ENCODE results near the gene XRCC3. TPM values are rescaled to one million over a fixed set of nuclear protein-coding genes. Genes with fewer than 3 reads are reported as not detected.

The XRCC3 gene
- total RNA-seq, 4 donors from 2014 or later = 7.5 to 20.5 (median 19.5) TPM

- TF ChIP-seq POLR2AphosphoS5 (IDR thresholded peaks at IDR 0.05) = no peak
- TF ChIP-seq POLR2A (IDR thresholded peaks at IDR 0.05) = no peak
- no peak for TF ChIP-seq EP300 (IDR thresholded peaks at IDR 0.05)
- TF ChIP-seq CTCF (IDR thresholded peaks at IDR 0.05) = no peak
- H3K27ac ChIP-seq = no peak overlapping the region
Measured at GRCh38 chr14:103726474-103726873, 11.2 kb upstream of the XRCC3 start.

GRCh38 chr14:103725739-103726395 is 10.6 kb upstream of the XRCC3 start:
- TF ChIP-seq CTCF (IDR thresholded peaks at IDR 0.05) (no peak), POLR2AphosphoS5 (IDR thresholded peaks at IDR 0.05) (no peak)
- Histone ChIP-seq H3K36me3 (peaks cover 48% of the 10 kb centered on the region), H3K27me3 (no peaks in the 10 kb centered on the region), H3K4me1 (peaks cover 63% of the 10 kb centered on the region), H3K4me3 (no peak overlapping the region), H3K27ac (no peak overlapping the region), H3K9me3 (no peaks in the 10 kb centered on the region)
- 86% methylated on average over 6 of the region's 16 CpGs for WGBS
- no peak for DNase-seq (ENCODE audit: low spot score in 2 of 2)

More at GRCh38 chr14:103726474-103726873, 11.2 kb upstream of the XRCC3 start:
- DNase-seq (ENCODE audit: low spot score in 2 of 2) = no peak
- Histone ChIP-seq H3K36me3 (peaks cover 48% of the 10 kb centered on the region), H3K9me3 (no peaks in the 10 kb centered on the region), H3K4me1 (peaks cover 57% of the 10 kb centered on the region), H3K4me3 (no peak overlapping the region), H3K27me3 (no peaks in the 10 kb centered on the region)
- WGBS = 98% methylated on average over 9 of the region's 18 CpGs

- Histone ChIP-seq H3K4me3 (no peak overlapping the region), H3K27me3 (no peaks in the 10 kb centered on the region), H3K36me3 (peaks cover 43% of the 10 kb centered on the region), H3K4me1 (peaks cover 56% of the 10 kb centered on the region), H3K27ac (no peak overlapping the region), H3K9me3 (no peaks in the 10 kb centered on the region)
- TF ChIP-seq POLR2A (IDR thresholded peaks at IDR 0.05) (no peak), EP300 (IDR thresholded peaks at IDR 0.05) (no peak), CTCF (IDR thresholded peaks at IDR 0.05) (no peak), POLR2AphosphoS5 (IDR thresholded peaks at IDR 0.05) (no peak)
- DNase-seq (ENCODE audit: low spot score in 2 of 2) = no peak
- 87% methylated on average over 13 of the region's 29 CpGs for WGBS
Measured at GRCh38 chr14:103725001-103725682, 9.9 kb upstream of the XRCC3 start.

GRCh38 chr14:103724116-103724515 is 8.9 kb upstream of the XRCC3 start:
- Histone ChIP-seq H3K27ac (peak overlapping the region; percentile 70), H3K4me1 (peaks cover 57% of the 10 kb centered on the region), H3K27me3 (no peaks in the 10 kb centered on the region), H3K9me3 (no peaks in the 10 kb centered on the region), H3K36me3 (peaks cover 33% of the 10 kb centered on the region), H3K4me3 (no peak overlapping the region)
- no peak for TF ChIP-seq POLR2AphosphoS5 (IDR thresholded peaks at IDR 0.05)
- peak in 1 of 2 donors; percentile 15 for TF ChIP-seq CTCF (IDR thresholded peaks at IDR 0.05)
- TF ChIP-seq EP300 (IDR thresholded peaks at IDR 0.05) = no peak
- TF ChIP-seq POLR2A (IDR thresholded peaks at IDR 0.05) = no peak
- 56% methylated on average over 12 of the region's 20 CpGs for WGBS
- DNase-seq (ENCODE audit: low spot score in 2 of 2) = no peak

GRCh38 chr14:103723748-103724081 is 8.5 kb upstream of the XRCC3 start:
- no peaks in the 10 kb centered on the region for H3K27me3 ChIP-seq
- WGBS = 61% methylated on average over 4 of the region's 7 CpGs
- H3K36me3 ChIP-seq = peaks cover 28% of the 10 kb centered on the region
- DNase-seq (ENCODE audit: low spot score in 2 of 2) = no peak
- no peak for TF ChIP-seq CTCF (IDR thresholded peaks at IDR 0.05)
- no peak for TF ChIP-seq POLR2A (IDR thresholded peaks at IDR 0.05)
- no peak for TF ChIP-seq POLR2AphosphoS5 (IDR thresholded peaks at IDR 0.05)
- no peak for TF ChIP-seq EP300 (IDR thresholded peaks at IDR 0.05)
- no peak overlapping the region for H3K4me3 ChIP-seq
- peaks cover 57% of the 10 kb centered on the region for H3K4me1 ChIP-seq
- no peaks in the 10 kb centered on the region for H3K9me3 ChIP-seq
- peak overlapping the region; percentile 70 for H3K27ac ChIP-seq
